GM23338 (cell line): ENCODE measurements around the gene SLC6A18. TPM values are rescaled to one million over a fixed set of nuclear protein-coding genes. Genes with fewer than 3 reads are reported as not detected.

ENCODE experiments used
- ATAC-seq: fragments of 200-7000 bp; cut with Tn5 transposase; 3 replicates; pipeline ENCODE4 v1.9.1; 2020
- DNase-seq: peaks from one replicate; pipeline ENCODE4 v3.0.0-alpha.2; 2015; ENCODE audit warnings: low spot score
- H2AFZ ChIP-seq: fragments of 200-600 bp; sonication (generic); 2 replicates; pipeline ENCODE4 v1.8.0; 2016; ENCODE audit warnings: antibody characterized with exemption, mild to moderate bottlenecking, moderate library complexity
- H3F3A ChIP-seq: fragments of 200-600 bp; sonication (generic); replicated peaks from 2 replicates; pipeline ENCODE4 v1.8.0; 2017; ENCODE audit warnings: antibody characterized with exemption, mixed run types, low read depth
- H3K27ac ChIP-seq: fragments of 200-600 bp; sonication (generic); 2 replicates; pipeline ENCODE4 v1.6.1; 2016; ENCODE audit warnings: low read depth
- H3K27me3 ChIP-seq: fragments of 200-600 bp; sonication (generic); 2 replicates; pipeline ENCODE4 v1.8.0; 2016; ENCODE audit warnings: mild to moderate bottlenecking, mixed run types, moderate library complexity; ENCODE audit not compliant: insufficient read depth
- H3K36me3 ChIP-seq: fragments of 200-600 bp; sonication (generic); 2 replicates; pipeline ENCODE4 v1.8.0; 2016; ENCODE audit warnings: mild to moderate bottlenecking; ENCODE audit not compliant: insufficient read depth
- H3K4me1 ChIP-seq: fragments of 200-600 bp; sonication (generic); 2 replicates; pipeline ENCODE4 v1.8.0; 2016; ENCODE audit warnings: mild to moderate bottlenecking, moderate library complexity; ENCODE audit not compliant: insufficient read depth
- H3K4me2 ChIP-seq: fragments of 200-600 bp; sonication (generic); 2 replicates; pipeline ENCODE4 v1.7.1; 2017; ENCODE audit warnings: mixed run types
- H3K4me3 ChIP-seq: fragments of 200-600 bp; sonication (generic); 2 replicates; pipeline ENCODE4 v1.6.1; 2016; ENCODE audit warnings: mixed run types
- H3K79me2 ChIP-seq: fragments of 200-600 bp; sonication (generic); replicated peaks from 2 replicates; pipeline ENCODE4 v1.8.0; 2017; ENCODE audit warnings: mild to moderate bottlenecking; ENCODE audit not compliant: insufficient read depth
- H3K9me2 ChIP-seq: fragments of 200-600 bp; sonication (generic); 2 replicates; pipeline ENCODE4 v1.8.0; 2017; ENCODE audit not compliant: insufficient read depth
- H4K20me1 ChIP-seq: fragments of 200-600 bp; sonication (generic); replicated peaks from 2 replicates; pipeline ENCODE4 v1.8.0; 2017; ENCODE audit warnings: mild to moderate bottlenecking; ENCODE audit not compliant: insufficient read depth
- H3K27ac Mint-ChIP-seq: 2 replicates; pipeline ENCODE4 v1.8.0; 2020; ENCODE audit warnings: inconsistent platforms, mild to moderate bottlenecking, moderate library complexity, mixed read lengths
- H3K27me3 Mint-ChIP-seq: 3 replicates; pipeline ENCODE4 v1.8.0; 2022; ENCODE audit warnings: low read depth, mild to moderate bottlenecking, moderate library complexity, mixed read lengths, inconsistent platforms; ENCODE audit not compliant: insufficient read depth, poor library complexity
- H3K36me3 Mint-ChIP-seq: 3 replicates; pipeline ENCODE4 v1.8.0; 2021; ENCODE audit warnings: low read depth, mild to moderate bottlenecking, inconsistent platforms, moderate library complexity, mixed read lengths
- H3K4me1 Mint-ChIP-seq: 3 replicates; pipeline ENCODE4 v1.8.0; 2020; ENCODE audit warnings: mild to moderate bottlenecking, inconsistent platforms, mixed read lengths
- H3K4me3 Mint-ChIP-seq: 3 replicates; pipeline ENCODE4 v1.8.0; 2021; ENCODE audit warnings: moderate library complexity, mild to moderate bottlenecking, inconsistent platforms, mixed read lengths
- H3K9me3 Mint-ChIP-seq: 3 replicates; pipeline ENCODE4 v1.8.0; 2020; ENCODE audit warnings: moderate library complexity, mild to moderate bottlenecking, inconsistent platforms, mixed read lengths
- EZH2 ChIP-seq: fragments of 200-600 bp; sonication (generic); IDR thresholded peaks from one replicate; pipeline ENCODE4 v1.8.0; 2017; ENCODE audit warnings: antibody characterized with exemption, mild to moderate bottlenecking, low read depth; ENCODE audit not compliant: unreplicated experiment
- EZH2phosphoT487 ChIP-seq: fragments of 200-600 bp; sonication (generic); IDR thresholded peaks from one replicate; pipeline ENCODE4 v1.8.1; 2018; ENCODE audit warnings: antibody characterized with exemption; ENCODE audit not compliant: unreplicated experiment
- JUNB ChIP-seq: IDR thresholded peaks from one replicate; pipeline ENCODE4 v1.6.1; 2016; ENCODE audit warnings: antibody characterized with exemption; ENCODE audit not compliant: unreplicated experiment
- NANOG ChIP-seq: IDR thresholded peaks from 2 replicates; pipeline ENCODE4 v1.6.1; 2016; ENCODE audit warnings: antibody characterized with exemption, borderline replicate concordance
- POLR2AphosphoS5 ChIP-seq: IDR thresholded peaks from 2 replicates; pipeline ENCODE4 v1.6.1; 2016; ENCODE audit warnings: antibody characterized with exemption, low read depth
- STAT1 ChIP-seq: IDR thresholded peaks from one replicate; pipeline ENCODE4 v1.6.1; 2016; ENCODE audit warnings: antibody characterized with exemption; ENCODE audit not compliant: unreplicated experiment
- ZNF114 ChIP-seq: fragments of 250-450 bp; sonication (Bioruptor Pico); IDR thresholded peaks from 2 replicates; pipeline ENCODE4 v1.5.0; 2020; ENCODE audit warnings: mild to moderate bottlenecking, moderate library complexity
- ZNF331 ChIP-seq: fragments of 250-450 bp; sonication (Bioruptor Pico); IDR thresholded peaks from 2 replicates; pipeline ENCODE4 v1.5.0; 2020; ENCODE audit warnings: low read depth, mild to moderate bottlenecking, moderate library complexity
- polyA plus RNA-seq: library from polyadenylated mRNA; unstranded; fragments of >200 nt; fragmentation: Nextera tagmentation; extraction: Ambion mirVana; gene quantifications from 2 replicates; pipeline ENCODE4 v1.2.1, GENCODE V29; 2016
- total RNA-seq: library from RNA; depleted of rRNA; stranded (reverse); fragments of >200 nt; shearing (Covaris generic); gene quantifications from 2 replicates; pipeline ENCODE4 v1.2.3, GENCODE V29; 2014
- TF ChIP-seq, protein P1 (sequence below): IDR thresholded peaks from 2 replicates; pipeline ENCODE4 v1.6.1; 2016; ENCODE audit warnings: antibody characterized with exemption
- TF ChIP-seq, protein P2 (sequence below): IDR thresholded peaks from one replicate; pipeline ENCODE4 v1.6.1; 2018; ENCODE audit warnings: antibody characterized with exemption; ENCODE audit not compliant: unreplicated experiment
- TF ChIP-seq, protein P3 (sequence below), 2 experiments: fragments of 200-600 bp in 1 of 2; sonication (generic) in 1 of 2; conservative IDR thresholded peaks; 2 replicates each; pipeline versions ENCODE4 v1.5.1 to v1.6.1; 2016 to 2017; ENCODE audit warnings: antibody characterized with exemption in 2 of 2, low read depth in 2 of 2, mild to moderate bottlenecking in 2 of 2, moderate library complexity in 1 of 2

SLC6A18 gene
- total and polyA plus RNA-seq, 2 experiments from 2014 or later: not detected

DNA sequence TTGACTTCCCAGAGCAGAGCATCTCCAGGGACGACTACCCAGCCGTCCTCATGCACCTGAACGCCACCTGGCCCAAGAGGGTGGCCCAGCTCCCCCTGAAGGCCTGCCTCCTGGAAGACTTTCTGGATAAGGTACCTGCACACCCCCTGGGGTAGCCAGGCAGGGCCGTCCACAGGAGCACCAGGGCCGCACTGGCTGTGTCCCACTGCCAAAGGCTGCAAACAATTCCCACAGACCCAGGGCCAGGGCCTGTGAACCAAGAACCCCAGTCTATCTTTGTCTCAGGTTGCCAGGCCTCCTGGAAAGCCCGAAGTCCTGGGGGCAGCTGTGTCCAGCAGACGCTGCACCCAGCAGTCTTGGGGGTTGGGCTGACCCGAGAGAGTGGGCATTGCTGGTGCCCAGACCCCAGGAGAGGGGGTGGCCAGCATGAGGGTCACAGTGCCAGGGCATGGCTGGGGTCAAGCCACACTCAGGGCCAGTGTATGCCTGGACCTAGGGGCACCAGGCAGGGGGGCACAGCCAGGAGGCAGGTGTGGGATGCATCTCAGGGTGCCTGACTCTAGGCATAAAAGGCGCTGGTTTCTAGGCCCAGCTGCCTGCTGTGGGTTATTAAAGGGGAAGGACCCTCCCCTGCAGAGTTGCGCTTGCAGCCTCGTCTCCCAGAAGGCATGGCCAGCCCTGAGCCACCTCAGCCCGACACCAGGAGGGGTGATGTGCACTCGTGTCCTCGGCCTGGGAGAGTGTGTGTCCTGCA, 17.7 kb downstream of the SLC6A18 start:
- Histone ChIP-seq H3K79me2 (no peaks in the 10 kb centered on the region), H3K4me1 (0 out of 2 replicates have a peak, but pooled peaks cover 3% of the 10 kb centered on the region), H3K36me3 (no peaks in the 10 kb centered on the region), H3K27me3 (no peaks in the 10 kb centered on the region), H4K20me1 (no peaks in the 10 kb centered on the region), H3K27ac (no peak overlapping the region), H2AFZ (no peak overlapping the region), H3K9me2 (no peaks in the 10 kb centered on the region), H3K4me2 (no peak overlapping the region), H3F3A (no peaks in the 10 kb centered on the region), H3K4me3 (no peak overlapping the region)
- TF ChIP-seq, protein P1, sequence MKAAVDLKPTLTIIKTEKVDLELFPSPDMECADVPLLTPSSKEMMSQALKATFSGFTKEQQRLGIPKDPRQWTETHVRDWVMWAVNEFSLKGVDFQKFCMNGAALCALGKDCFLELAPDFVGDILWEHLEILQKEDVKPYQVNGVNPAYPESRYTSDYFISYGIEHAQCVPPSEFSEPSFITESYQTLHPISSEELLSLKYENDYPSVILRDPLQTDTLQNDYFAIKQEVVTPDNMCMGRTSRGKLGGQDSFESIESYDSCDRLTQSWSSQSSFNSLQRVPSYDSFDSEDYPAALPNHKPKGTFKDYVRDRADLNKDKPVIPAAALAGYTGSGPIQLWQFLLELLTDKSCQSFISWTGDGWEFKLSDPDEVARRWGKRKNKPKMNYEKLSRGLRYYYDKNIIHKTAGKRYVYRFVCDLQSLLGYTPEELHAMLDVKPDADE: no peak
- no peak for TF ChIP-seq STAT1
- no peak for TF ChIP-seq ZNF114
- ATAC-seq (no peak), DNase-seq (no peak)
- H3K9me3 Mint-ChIP-seq: no peaks in the 10 kb centered on the region; the same call in 2 of the 3 replicates
- no peak overlapping the region for H3K27ac Mint-ChIP-seq
- H3K4me3 Mint-ChIP-seq: no peak overlapping the region
- peaks cover 6% of the 10 kb centered on the region for H3K27me3 Mint-ChIP-seq
- H3K36me3 Mint-ChIP-seq: no peaks in the 10 kb centered on the region
- peaks cover 13% of the 10 kb centered on the region; the same call in 2 of the 3 replicates for H3K4me1 Mint-ChIP-seq

DNA sequence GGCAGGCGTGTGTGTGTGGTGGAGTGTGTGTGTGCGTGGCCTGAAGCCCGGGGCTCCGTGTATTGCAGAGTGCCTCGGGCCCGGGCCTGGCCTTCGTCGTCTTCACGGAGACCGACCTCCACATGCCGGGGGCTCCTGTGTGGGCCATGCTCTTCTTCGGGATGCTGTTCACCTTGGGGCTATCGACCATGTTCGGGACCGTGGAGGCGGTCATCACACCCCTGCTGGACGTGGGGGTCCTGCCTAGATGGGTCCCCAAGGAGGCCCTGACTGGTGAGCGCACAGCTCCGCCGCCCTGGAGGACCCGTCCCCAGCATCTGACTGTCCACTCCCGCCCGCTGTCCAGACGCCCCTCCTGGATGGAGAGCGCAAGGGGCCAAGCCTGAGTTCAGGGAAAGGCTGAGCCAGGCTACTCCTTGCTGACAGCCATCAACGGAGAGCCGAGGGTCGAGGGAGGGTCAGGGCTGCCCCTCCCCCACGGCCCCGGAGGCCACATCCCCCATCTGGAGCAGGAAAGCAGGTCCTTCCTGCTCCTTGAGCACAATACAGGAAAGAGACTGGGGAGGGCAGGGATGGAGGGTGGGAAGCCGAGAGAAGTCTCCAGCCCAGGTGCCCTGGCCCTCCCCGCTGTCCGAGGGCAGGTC, 18.4 kb downstream of the SLC6A18 start:
- Histone ChIP-seq H3K79me2 (no peaks in the 10 kb centered on the region), H3F3A (no peaks in the 10 kb centered on the region), H3K4me1 (0 out of 2 replicates have a peak, but pooled peaks cover 3% of the 10 kb centered on the region), H2AFZ (no peak overlapping the region), H3K36me3 (no peaks in the 10 kb centered on the region), H3K9me2 (no peaks in the 10 kb centered on the region), H4K20me1 (no peaks in the 10 kb centered on the region), H3K4me2 (no peak overlapping the region), H3K4me3 (no peak overlapping the region), H3K27ac (no peak overlapping the region), H3K27me3 (no peaks in the 10 kb centered on the region)
- H3K4me1 Mint-ChIP-seq: peaks cover 13% of the 10 kb centered on the region; the same call in 2 of the 3 replicates
- no peaks in the 10 kb centered on the region for H3K36me3 Mint-ChIP-seq
- DNase-seq: peak; percentile 51
- ATAC-seq: peak; percentile 30
- no peak overlapping the region for H3K27ac Mint-ChIP-seq
- no peak overlapping the region for H3K4me3 Mint-ChIP-seq
- peaks cover 6% of the 10 kb centered on the region for H3K27me3 Mint-ChIP-seq
- H3K9me3 Mint-ChIP-seq: no peaks in the 10 kb centered on the region; the same call in 2 of the 3 replicates
- TF ChIP-seq EZH2phosphoT487 (no peak), NANOG (no peak), JUNB (no peak), STAT1 (no peak), ZNF331 (CRISPR knock-in tag) (no peak), POLR2AphosphoS5 (no peak), EZH2 (no peak)
- TF ChIP-seq, protein P2, sequence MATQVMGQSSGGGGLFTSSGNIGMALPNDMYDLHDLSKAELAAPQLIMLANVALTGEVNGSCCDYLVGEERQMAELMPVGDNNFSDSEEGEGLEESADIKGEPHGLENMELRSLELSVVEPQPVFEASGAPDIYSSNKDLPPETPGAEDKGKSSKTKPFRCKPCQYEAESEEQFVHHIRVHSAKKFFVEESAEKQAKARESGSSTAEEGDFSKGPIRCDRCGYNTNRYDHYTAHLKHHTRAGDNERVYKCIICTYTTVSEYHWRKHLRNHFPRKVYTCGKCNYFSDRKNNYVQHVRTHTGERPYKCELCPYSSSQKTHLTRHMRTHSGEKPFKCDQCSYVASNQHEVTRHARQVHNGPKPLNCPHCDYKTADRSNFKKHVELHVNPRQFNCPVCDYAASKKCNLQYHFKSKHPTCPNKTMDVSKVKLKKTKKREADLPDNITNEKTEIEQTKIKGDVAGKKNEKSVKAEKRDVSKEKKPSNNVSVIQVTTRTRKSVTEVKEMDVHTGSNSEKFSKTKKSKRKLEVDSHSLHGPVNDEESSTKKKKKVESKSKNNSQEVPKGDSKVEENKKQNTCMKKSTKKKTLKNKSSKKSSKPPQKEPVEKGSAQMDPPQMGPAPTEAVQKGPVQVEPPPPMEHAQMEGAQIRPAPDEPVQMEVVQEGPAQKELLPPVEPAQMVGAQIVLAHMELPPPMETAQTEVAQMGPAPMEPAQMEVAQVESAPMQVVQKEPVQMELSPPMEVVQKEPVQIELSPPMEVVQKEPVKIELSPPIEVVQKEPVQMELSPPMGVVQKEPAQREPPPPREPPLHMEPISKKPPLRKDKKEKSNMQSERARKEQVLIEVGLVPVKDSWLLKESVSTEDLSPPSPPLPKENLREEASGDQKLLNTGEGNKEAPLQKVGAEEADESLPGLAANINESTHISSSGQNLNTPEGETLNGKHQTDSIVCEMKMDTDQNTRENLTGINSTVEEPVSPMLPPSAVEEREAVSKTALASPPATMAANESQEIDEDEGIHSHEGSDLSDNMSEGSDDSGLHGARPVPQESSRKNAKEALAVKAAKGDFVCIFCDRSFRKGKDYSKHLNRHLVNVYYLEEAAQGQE: no peak
- TF ChIP-seq, protein P1: no peak
- TF ChIP-seq, protein P3, sequence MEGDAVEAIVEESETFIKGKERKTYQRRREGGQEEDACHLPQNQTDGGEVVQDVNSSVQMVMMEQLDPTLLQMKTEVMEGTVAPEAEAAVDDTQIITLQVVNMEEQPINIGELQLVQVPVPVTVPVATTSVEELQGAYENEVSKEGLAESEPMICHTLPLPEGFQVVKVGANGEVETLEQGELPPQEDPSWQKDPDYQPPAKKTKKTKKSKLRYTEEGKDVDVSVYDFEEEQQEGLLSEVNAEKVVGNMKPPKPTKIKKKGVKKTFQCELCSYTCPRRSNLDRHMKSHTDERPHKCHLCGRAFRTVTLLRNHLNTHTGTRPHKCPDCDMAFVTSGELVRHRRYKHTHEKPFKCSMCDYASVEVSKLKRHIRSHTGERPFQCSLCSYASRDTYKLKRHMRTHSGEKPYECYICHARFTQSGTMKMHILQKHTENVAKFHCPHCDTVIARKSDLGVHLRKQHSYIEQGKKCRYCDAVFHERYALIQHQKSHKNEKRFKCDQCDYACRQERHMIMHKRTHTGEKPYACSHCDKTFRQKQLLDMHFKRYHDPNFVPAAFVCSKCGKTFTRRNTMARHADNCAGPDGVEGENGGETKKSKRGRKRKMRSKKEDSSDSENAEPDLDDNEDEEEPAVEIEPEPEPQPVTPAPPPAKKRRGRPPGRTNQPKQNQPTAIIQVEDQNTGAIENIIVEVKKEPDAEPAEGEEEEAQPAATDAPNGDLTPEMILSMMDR (conservative IDR thresholded peaks at IDR 0.05; ENCODE audit: low read depth in 2 of 2): no peak
